ENCODE data around the gene GALNT6. TPM values are rescaled to one million over a fixed set of nuclear protein-coding genes. Genes with fewer than 3 reads are reported as not detected.

Gene GALNT6
- total and polyA plus RNA-seq, 11 donors = 0.08 to 8.0 (median 0.77) TPM

DNA sequence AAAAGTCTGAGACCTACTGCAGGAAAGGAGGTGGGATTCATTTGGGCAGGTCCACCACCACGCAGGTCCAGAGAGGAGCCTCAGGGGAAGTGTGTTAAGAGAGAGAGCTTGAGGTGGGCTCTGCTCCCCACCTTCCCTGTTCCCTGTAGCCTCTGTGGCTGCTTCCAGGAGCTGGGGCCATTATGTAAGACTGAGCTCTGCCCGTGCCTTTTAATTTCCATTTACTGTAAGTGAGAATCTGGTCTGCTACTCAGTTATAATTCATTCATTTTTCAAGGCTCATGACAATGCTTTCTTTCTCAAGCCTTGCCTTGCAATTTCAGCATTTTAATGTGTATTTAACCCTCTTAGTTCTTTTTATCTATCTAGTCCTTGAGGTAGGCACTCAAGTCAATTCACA is 41.7 kb upstream of the GALNT6 start:
- no peaks in the 10 kb centered on the region for H3K9me3 ChIP-seq
- no peaks in the 10 kb centered on the region for H3K36me3 ChIP-seq
- H3K27me3 ChIP-seq = no peaks in the 10 kb centered on the region
- no peak overlapping the region for H3K4me3 ChIP-seq
- H3K4me1 ChIP-seq = no peaks in the 10 kb centered on the region
- intact Hi-C loops (cut with DNase I) = no loop called here
- no peak for DNase-seq
- TF ChIP-seq, protein P1, sequence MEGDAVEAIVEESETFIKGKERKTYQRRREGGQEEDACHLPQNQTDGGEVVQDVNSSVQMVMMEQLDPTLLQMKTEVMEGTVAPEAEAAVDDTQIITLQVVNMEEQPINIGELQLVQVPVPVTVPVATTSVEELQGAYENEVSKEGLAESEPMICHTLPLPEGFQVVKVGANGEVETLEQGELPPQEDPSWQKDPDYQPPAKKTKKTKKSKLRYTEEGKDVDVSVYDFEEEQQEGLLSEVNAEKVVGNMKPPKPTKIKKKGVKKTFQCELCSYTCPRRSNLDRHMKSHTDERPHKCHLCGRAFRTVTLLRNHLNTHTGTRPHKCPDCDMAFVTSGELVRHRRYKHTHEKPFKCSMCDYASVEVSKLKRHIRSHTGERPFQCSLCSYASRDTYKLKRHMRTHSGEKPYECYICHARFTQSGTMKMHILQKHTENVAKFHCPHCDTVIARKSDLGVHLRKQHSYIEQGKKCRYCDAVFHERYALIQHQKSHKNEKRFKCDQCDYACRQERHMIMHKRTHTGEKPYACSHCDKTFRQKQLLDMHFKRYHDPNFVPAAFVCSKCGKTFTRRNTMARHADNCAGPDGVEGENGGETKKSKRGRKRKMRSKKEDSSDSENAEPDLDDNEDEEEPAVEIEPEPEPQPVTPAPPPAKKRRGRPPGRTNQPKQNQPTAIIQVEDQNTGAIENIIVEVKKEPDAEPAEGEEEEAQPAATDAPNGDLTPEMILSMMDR (IDR thresholded peaks at IDR 0.05) = no peak
- no peak for TF ChIP-seq POLR2A (IDR thresholded peaks at IDR 0.05)
- no peak for ATAC-seq
- 74 to 91% (median 86%) methylated on average over 2 of the region's 2 CpGs for WGBS, 4 donors
- no peak overlapping the region for H3K27ac ChIP-seq

DNA sequence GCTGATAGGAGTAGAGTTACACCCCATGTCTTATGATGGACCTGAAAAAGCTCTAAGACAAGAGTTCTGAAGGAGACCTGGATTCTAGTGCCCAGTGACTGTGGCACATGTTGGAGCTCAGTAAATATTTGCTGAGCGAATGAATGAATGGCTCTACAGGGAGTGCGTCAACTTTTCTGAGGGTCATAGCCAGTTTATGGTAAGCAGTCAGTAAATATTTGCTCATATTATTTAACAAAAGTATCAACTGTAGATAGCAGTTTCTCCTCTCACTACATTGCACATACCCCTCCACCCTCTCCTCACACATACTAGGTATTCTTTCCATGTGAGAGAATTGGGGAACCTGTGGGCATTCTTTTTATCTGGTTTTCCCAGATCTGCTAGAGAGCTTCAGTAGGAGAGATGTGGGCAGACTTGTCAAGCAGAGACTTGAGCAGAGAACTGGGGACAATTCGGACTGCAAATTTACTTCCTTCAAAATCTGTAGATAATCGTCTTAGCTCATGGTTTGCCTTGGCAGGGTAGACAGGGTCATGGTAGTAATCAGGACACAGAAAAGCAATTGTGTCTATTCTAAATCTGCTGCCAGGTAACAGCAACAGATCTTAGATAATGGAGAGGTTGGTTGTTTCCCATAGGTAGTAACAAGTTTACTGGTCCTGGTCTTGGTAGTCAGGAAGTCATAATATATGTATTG is 39.1 kb upstream of the GALNT6 start:
- Histone ChIP-seq H3K27ac (no peak overlapping the region), H3K9me3 (no peaks in the 10 kb centered on the region), H3K4me3 (no peak overlapping the region), H3K4me1 (no peaks in the 10 kb centered on the region), H3K27me3 (peaks cover 0 to 5% (median 0%) of the 10 kb centered on the region in 9 donors), H3K36me3 (no peaks in the 10 kb centered on the region)
- 67 to 75% (median 67%) methylated on average over 4 of the region's 4 CpGs for WGBS, 4 donors
- intact Hi-C loops (cut with DNase I) = loop anchor here in 1 of 10 donors (2.0 kb wide), 1 partner anchor 36 kb away; no protein-coding TSS in a partner anchor
- TF ChIP-seq POLR2A (IDR thresholded peaks at IDR 0.05) = no peak
- TF ChIP-seq, protein P1 (IDR thresholded peaks at IDR 0.05) = no peak
- no peak for DNase-seq
- no peak for ATAC-seq

DNA sequence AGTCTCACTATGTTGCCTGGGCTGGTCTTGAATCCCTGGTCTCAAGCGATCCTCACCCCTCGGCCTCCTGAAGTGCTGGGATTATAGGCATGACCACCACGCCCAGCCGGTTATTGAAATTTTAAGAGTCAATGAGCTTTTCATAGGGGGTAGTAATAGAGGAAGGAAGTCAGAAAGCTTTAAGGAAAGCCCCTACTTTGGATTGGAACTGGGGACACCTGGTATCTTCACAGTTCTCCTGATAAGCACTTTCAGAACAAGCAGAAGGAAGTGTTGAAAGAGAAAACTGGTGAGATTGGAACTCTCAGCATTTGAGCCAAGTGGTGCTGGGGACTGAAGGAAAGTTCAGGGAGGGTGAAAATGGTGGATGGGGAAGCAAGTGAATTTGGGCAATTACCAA is 38.5 kb upstream of the GALNT6 start:
- WGBS, 4 donors = 95 to 98% (median 96%) methylated on average over 4 of the region's 4 CpGs
- Histone ChIP-seq H3K9me3 (no peaks in the 10 kb centered on the region), H3K4me3 (no peak overlapping the region), H3K27ac (no peak overlapping the region), H3K4me1 (peaks cover 0 to 6% (median 5%) of the 10 kb centered on the region in 12 donors), H3K27me3 (peaks cover 0 to 12% (median 0%) of the 10 kb centered on the region in 9 donors), H3K36me3 (no peaks in the 10 kb centered on the region)
- intact Hi-C loops (cut with DNase I) = loop anchor here in 6 of 10 donors (2.0 to 10.0 kb wide), 6 partner anchors 35 to 555 kb away; no protein-coding TSS in a partner anchor
- DNase-seq = no peak
- ATAC-seq = no peak
- TF ChIP-seq, protein P1 (IDR thresholded peaks at IDR 0.05) = no peak
- TF ChIP-seq POLR2A (IDR thresholded peaks at IDR 0.05) = no peak

DNA sequence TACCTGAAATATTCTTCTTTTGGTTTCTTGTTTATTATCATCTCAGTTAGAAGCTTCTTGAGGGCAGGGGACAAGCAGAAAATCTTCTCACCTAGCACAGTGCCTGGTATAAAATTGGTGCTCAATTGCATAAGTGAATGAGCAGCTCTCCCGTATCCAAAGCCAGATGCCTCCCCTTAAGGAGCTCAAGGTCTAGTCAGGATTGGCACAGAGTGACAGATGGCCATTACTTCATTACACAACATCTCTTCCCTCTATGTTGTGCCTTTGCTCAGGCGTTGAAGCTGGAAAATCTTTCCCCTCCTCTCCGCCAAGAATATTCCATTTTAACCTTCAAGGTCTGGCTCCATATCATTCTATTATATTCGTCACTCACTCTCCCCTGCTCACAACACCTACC is 37.0 kb upstream of the GALNT6 start:
- Histone ChIP-seq H3K27me3 (peaks cover 0 to 17% (median 0%) of the 10 kb centered on the region in 9 donors), H3K9me3 (no peaks in the 10 kb centered on the region), H3K36me3 (no peaks in the 10 kb centered on the region), H3K27ac (no peak overlapping the region), H3K4me3 (no peak overlapping the region), H3K4me1 (peaks cover 0 to 12% (median 9%) of the 10 kb centered on the region in 12 donors)
- 90 to 93% (median 92%) methylated on average over 4 of the region's 4 CpGs for WGBS, 4 donors
- no peak for TF ChIP-seq POLR2A (IDR thresholded peaks at IDR 0.05)
- TF ChIP-seq, protein P1 (IDR thresholded peaks at IDR 0.05) = no peak
- ATAC-seq = no peak
- no peak for DNase-seq
- intact Hi-C loops (cut with DNase I) = loop anchor here in 5 of 10 donors (5.0 to 10.0 kb wide), 5 partner anchors 104 to 557 kb away; no protein-coding TSS in a partner anchor

All from heart left ventricle (tissue), 16 donors.